ENCODE data around the gene ASGR1. TPM values are rescaled to one million over a fixed set of nuclear protein-coding genes. Genes with fewer than 3 reads are reported as not detected.

Gene ASGR1
- total and polyA plus RNA-seq, 2 of the 4 experiments (the other 2 are of a cell fraction) = 1.3 to 3.8 TPM

- peaks cover 4 to 79% of the 10 kb centered on the region in 2 experiments; a peak in 3 of 4 replicates for H3K79me1 ChIP-seq (ENCODE audit: low read depth in 1 of 2, low read length in 2 of 2)
These were observed 34.7 kb upstream of the ASGR1 start for GRCh38 chr17:7213895-7214299.

More at GRCh38 chr17:7213895-7214299, 34.7 kb upstream of the ASGR1 start:
- no peaks in the 10 kb centered on the region for H3K27me3 ChIP-seq (ENCODE audit: control insufficient read depth, insufficient read depth, low read length)
- no peak overlapping the region for H2BK20ac ChIP-seq (ENCODE audit: low read depth, low read length)
- H3K14ac ChIP-seq (replicated peaks; ENCODE audit: low read depth, low read length) = no peak overlapping the region
- peak overlapping the region; percentile 63; the same call in 1 of the 2 replicates for H2AK5ac ChIP-seq (ENCODE audit: low read depth, low read length)
- DNase-seq (peak; percentile 73), ATAC-seq (ENCODE audit: low read depth) (no peak)
- H3K27ac ChIP-seq (ENCODE audit: insufficient read depth, low read length) = no peak overlapping the region
- in situ Hi-C loops (cut with MboI; ENCODE audit: low sequenced_read_pairs) = no loop called here
- no peak overlapping the region for H2BK15ac ChIP-seq (ENCODE audit: low read depth, low read length)
- peak overlapping the region; percentile 88 for H3K4me2 ChIP-seq (ENCODE audit: low read depth, low read length)
- H2BK5ac ChIP-seq (ENCODE audit: low read depth, low read length, poor library complexity, severe bottlenecking) = no peak overlapping the region
- H3K18ac ChIP-seq (ENCODE audit: low read depth, low read length) = no peak overlapping the region
- no peaks in the 10 kb centered on the region for H3K9me3 ChIP-seq (ENCODE audit: control insufficient read depth, insufficient read depth, low read length)
- no peak overlapping the region for H3K9ac ChIP-seq (ENCODE audit: low read depth, low read length)
- H2BK120ac ChIP-seq (ENCODE audit: low read depth, low read length) = no peak overlapping the region
- H2AK9ac ChIP-seq (replicated peaks; ENCODE audit: low read depth, low read length, poor library complexity) = peak overlapping the region; percentile 52
- no peak for TF ChIP-seq USF2 (IDR thresholded peaks at IDR 0.05; ENCODE audit: low read depth, low read length)
- peak; percentile 44 for TF ChIP-seq SMC3 (IDR thresholded peaks at IDR 0.05; ENCODE audit: low read depth, low read length)
- TF ChIP-seq CTCF (conservative IDR thresholded peaks at IDR 0.05; ENCODE audit: low read depth, low read length) = peak; percentile 45
- TF ChIP-seq MXI1 (IDR thresholded peaks at IDR 0.05; ENCODE audit: borderline replicate concordance, low read depth, low read length) = no peak
- TF ChIP-seq CHD1 (IDR thresholded peaks at IDR 0.05; ENCODE audit: low read depth, low read length) = 0 out of 2 replicates have a peak, but pooled peaks have one; percentile 17
- TF ChIP-seq MAZ (IDR thresholded peaks at IDR 0.05; ENCODE audit: borderline replicate concordance, low read depth, low read length) = no peak
- TF ChIP-seq RCOR1 (IDR thresholded peaks at IDR 0.05; ENCODE audit: insufficient replicate concordance, low read length) = no peak
- TF ChIP-seq BHLHE40 (IDR thresholded peaks at IDR 0.05; ENCODE audit: low read depth, low read length) = no peak
- peak; percentile 29; the same call in 1 of the 2 replicates for TF ChIP-seq RAD21 (IDR thresholded peaks at IDR 0.05; ENCODE audit: low read length)
- TF ChIP-seq CEBPB (IDR thresholded peaks at IDR 0.05; ENCODE audit: low read depth, low read length) = peak; percentile 71
- no peak for TF ChIP-seq MAFK (IDR thresholded peaks at IDR 0.05; ENCODE audit: low read depth, low read length)
- peak overlapping the region; percentile 40 for H3K4me3 ChIP-seq (ENCODE audit: insufficient read depth, low read depth, low read length)
- ChIA-PET CTCF (interaction anchor here (1.1 kb wide), 1 partner anchor 169 kb away, joined by 6 read pairs; no protein-coding TSS in a partner anchor), POLR2A (ENCODE audit: unreplicated experiment) (interaction anchor here (1.1 kb wide), 1 partner anchor 10 kb away, joined by 3 read pairs; no protein-coding TSS in a partner anchor)
- no peak overlapping the region for H3K56ac ChIP-seq (ENCODE audit: extremely low read depth, insufficient read depth, low read length)
- H3K9me1 ChIP-seq (ENCODE audit: insufficient read depth, low read length) = peaks cover 15% of the 10 kb centered on the region
- intact Hi-C loops (cut with micrococcal nuclease) = no loop called here
- 4% methylated on average over 4 of the region's 15 CpGs; no CpG with 5 or more reads in 1 of the 2 experiments for WGBS, 2 experiments (ENCODE audit: extremely low coverage in 2 of 2, insufficient read length in 1 of 2)
- BruUV-seq (replicated peaks) = no TSS peak
- 0 out of 2 replicates have a peak overlapping the region, but pooled peaks have one; percentile 12 for H3K4ac ChIP-seq (ENCODE audit: low read depth, low read length)
- peaks cover 68% of the 10 kb centered on the region for H4K20me1 ChIP-seq (ENCODE audit: insufficient read depth, low read length)
- H4K5ac ChIP-seq (ENCODE audit: low read depth, low read length) = no peak overlapping the region
- peak overlapping the region; percentile 73 for H2AFZ ChIP-seq (replicated peaks; ENCODE audit: low read length, poor library complexity)
- H4K91ac ChIP-seq (ENCODE audit: insufficient read depth, low read depth, low read length) = no peak overlapping the region
- dilution Hi-C loops (cut with HindIII; ENCODE audit: low sequenced_read_pairs, unreplicated experiment) = no loop called here
- H3K23ac ChIP-seq (ENCODE audit: low read depth, low read length) = peak overlapping the region; percentile 8; the same call in 1 of the 2 replicates
- peaks cover 17% of the 10 kb centered on the region for H3K4me1 ChIP-seq (ENCODE audit: control insufficient read depth, insufficient read depth, low read length)
- H3K36me3 ChIP-seq (ENCODE audit: control insufficient read depth, insufficient read depth, low read length) = no peaks in the 10 kb centered on the region
- H4K8ac ChIP-seq (ENCODE audit: low read depth in 2 of 2, low read length in 2 of 2) = no peak overlapping the region; a peak in 1 of 4 replicates
